HepG2 (cell line): ENCODE measurements around the gene DEPDC1B. TPM values are rescaled to one million over a fixed set of nuclear protein-coding genes. Genes with fewer than 3 reads are reported as not detected.

Experiments used
- DNMT3B ChIP-seq: conservative IDR thresholded peaks from 2 replicates; pipeline ENCODE4 v1.6.1; 2016; ENCODE audit warnings: missing biosample characterization, control low read depth
- PPARG ChIP-seq: conservative IDR thresholded peaks from 2 replicates; pipeline ENCODE4 v1.6.1; 2016; ENCODE audit warnings: missing biosample characterization, missing genetic modification reagents
- RNF2 ChIP-seq: fragments of 450-650 bp; conservative IDR thresholded peaks from 2 replicates; pipeline ENCODE4 v1.6.1; 2016; ENCODE audit warnings: low read depth
- ZNF546 ChIP-seq: sonication (generic); formaldehyde crosslinking; conservative IDR thresholded peaks from 2 replicates; pipeline ENCODE4 v1.8.1; 2023; ENCODE audit warnings: mild to moderate bottlenecking, missing genetic modification reagents
- polyA plus RNA-seq, 8 experiments: library from polyadenylated mRNA; depleted of rRNA in 3 of 8; stranded (reverse) in 7 of 8; unstranded in 1 of 8; fragments of >200 nt; fragmentation: Illumina TruSeq in 4 of 8; extraction: Trizol in 4 of 8; gene quantifications; 2 replicates each; pipeline versions ENCODE4 v1.2.1 to v1.2.3, GENCODE V29; 2011 to 2016; ENCODE audit warnings: low read depth in 4 of 8, missing spikeins in 1 of 8, mixed read lengths in 1 of 8; ENCODE audit not compliant: insufficient read depth in 1 of 8
- total RNA-seq, 5 experiments: library from RNA; depleted of rRNA; stranded (reverse); fragments of >200 nt; fragmentation: Illumina TruSeq; extraction: Trizol; gene quantifications; 2 replicates each; pipeline ENCODE4 v1.2.3, GENCODE V29; 2016; ENCODE audit warnings: low read depth in 1 of 5
- TF ChIP-seq, protein P1 (sequence below): sonication (generic); formaldehyde crosslinking; IDR thresholded peaks from 2 replicates; pipeline ENCODE4 v1.5.1; 2020; ENCODE audit warnings: mild to moderate bottlenecking, missing genetic modification reagents, borderline replicate concordance
- TF ChIP-seq, protein P2 (sequence below): sonication (generic); formaldehyde crosslinking; IDR thresholded peaks from 2 replicates; pipeline ENCODE4 v1.5.0; 2020; ENCODE audit warnings: missing genetic modification reagents
- TF ChIP-seq, protein P3 (sequence below): sonication (generic); formaldehyde crosslinking; conservative IDR thresholded peaks from 2 replicates; pipeline ENCODE4 v1.4.0; 2020; ENCODE audit warnings: mild to moderate bottlenecking, missing genetic modification reagents, moderate library complexity
- TF ChIP-seq, protein P4 (sequence below): sonication (generic); formaldehyde crosslinking; IDR thresholded peaks from 2 replicates; pipeline ENCODE4 v1.4.0; 2020; ENCODE audit warnings: mild to moderate bottlenecking, missing genetic modification reagents, borderline replicate concordance

DEPDC1B gene
- total and polyA plus RNA-seq, 2 of the 13 experiments (the other 11 are each of a cell fraction or from before 2014, with no cell fraction given) = 29.5 to 51.3 TPM

DNA sequence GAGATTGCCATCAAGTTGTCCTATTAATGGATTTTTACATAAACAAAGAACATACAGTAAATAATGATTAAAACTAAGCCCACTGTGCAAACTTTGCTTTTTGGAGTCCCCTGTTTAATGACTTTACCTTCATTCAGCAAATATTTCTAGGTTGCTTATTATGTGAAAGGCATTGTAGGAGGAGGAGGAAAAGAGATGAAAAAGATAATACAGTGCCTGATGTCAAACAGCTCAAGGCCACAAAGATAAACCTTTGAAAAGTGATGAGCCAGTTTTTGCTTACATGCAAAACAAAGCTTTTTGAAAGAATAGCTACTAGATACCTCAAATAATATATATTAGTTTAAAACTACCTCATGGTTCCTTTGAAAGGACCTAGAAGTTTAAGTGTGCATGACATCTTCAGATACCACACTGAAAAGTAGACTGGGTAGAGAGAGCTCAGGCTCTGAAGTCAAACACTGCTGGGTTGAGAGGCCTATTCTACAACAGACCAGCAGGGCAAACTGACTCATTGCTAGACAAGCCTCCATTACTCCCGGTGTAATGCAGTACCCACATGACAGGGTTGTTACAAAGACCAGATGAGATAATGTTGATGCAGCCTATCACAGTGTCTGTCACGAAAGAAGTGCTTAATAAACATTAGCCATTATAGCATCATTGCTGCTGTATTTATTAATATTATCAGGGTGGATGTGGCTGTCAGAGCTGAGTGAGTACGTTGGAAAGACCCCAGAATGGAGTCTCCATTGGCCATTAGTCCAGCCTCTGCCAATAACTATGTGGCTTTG lies 11.8 kb downstream of the DEPDC1B start (continued):
- TF ChIP-seq, protein P1, sequence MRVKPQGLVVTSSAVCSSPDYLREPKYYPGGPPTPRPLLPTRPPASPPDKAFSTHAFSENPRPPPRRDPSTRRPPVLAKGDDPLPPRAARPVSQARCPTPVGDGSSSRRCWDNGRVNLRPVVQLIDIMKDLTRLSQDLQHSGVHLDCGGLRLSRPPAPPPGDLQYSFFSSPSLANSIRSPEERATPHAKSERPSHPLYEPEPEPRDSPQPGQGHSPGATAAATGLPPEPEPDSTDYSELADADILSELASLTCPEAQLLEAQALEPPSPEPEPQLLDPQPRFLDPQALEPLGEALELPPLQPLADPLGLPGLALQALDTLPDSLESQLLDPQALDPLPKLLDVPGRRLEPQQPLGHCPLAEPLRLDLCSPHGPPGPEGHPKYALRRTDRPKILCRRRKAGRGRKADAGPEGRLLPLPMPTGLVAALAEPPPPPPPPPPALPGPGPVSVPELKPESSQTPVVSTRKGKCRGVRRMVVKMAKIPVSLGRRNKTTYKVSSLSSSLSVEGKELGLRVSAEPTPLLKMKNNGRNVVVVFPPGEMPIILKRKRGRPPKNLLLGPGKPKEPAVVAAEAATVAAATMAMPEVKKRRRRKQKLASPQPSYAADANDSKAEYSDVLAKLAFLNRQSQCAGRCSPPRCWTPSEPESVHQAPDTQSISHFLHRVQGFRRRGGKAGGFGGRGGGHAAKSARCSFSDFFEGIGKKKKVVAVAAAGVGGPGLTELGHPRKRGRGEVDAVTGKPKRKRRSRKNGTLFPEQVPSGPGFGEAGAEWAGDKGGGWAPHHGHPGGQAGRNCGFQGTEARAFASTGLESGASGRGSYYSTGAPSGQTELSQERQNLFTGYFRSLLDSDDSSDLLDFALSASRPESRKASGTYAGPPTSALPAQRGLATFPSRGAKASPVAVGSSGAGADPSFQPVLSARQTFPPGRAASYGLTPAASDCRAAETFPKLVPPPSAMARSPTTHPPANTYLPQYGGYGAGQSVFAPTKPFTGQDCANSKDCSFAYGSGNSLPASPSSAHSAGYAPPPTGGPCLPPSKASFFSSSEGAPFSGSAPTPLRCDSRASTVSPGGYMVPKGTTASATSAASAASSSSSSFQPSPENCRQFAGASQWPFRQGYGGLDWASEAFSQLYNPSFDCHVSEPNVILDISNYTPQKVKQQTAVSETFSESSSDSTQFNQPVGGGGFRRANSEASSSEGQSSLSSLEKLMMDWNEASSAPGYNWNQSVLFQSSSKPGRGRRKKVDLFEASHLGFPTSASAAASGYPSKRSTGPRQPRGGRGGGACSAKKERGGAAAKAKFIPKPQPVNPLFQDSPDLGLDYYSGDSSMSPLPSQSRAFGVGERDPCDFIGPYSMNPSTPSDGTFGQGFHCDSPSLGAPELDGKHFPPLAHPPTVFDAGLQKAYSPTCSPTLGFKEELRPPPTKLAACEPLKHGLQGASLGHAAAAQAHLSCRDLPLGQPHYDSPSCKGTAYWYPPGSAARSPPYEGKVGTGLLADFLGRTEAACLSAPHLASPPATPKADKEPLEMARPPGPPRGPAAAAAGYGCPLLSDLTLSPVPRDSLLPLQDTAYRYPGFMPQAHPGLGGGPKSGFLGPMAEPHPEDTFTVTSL = peak; percentile 60; the same call in 1 of the 2 replicates
- TF ChIP-seq, protein P2, sequence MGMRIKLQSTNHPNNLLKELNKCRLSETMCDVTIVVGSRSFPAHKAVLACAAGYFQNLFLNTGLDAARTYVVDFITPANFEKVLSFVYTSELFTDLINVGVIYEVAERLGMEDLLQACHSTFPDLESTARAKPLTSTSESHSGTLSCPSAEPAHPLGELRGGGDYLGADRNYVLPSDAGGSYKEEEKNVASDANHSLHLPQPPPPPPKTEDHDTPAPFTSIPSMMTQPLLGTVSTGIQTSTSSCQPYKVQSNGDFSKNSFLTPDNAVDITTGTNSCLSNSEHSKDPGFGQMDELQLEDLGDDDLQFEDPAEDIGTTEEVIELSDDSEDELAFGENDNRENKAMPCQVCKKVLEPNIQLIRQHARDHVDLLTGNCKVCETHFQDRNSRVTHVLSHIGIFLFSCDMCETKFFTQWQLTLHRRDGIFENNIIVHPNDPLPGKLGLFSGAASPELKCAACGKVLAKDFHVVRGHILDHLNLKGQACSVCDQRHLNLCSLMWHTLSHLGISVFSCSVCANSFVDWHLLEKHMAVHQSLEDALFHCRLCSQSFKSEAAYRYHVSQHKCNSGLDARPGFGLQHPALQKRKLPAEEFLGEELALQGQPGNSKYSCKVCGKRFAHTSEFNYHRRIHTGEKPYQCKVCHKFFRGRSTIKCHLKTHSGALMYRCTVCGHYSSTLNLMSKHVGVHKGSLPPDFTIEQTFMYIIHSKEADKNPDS (CRISPR knock-in tag) = 0 out of 2 replicates have a peak, but pooled peaks have one; percentile 56
- TF ChIP-seq, protein P3, sequence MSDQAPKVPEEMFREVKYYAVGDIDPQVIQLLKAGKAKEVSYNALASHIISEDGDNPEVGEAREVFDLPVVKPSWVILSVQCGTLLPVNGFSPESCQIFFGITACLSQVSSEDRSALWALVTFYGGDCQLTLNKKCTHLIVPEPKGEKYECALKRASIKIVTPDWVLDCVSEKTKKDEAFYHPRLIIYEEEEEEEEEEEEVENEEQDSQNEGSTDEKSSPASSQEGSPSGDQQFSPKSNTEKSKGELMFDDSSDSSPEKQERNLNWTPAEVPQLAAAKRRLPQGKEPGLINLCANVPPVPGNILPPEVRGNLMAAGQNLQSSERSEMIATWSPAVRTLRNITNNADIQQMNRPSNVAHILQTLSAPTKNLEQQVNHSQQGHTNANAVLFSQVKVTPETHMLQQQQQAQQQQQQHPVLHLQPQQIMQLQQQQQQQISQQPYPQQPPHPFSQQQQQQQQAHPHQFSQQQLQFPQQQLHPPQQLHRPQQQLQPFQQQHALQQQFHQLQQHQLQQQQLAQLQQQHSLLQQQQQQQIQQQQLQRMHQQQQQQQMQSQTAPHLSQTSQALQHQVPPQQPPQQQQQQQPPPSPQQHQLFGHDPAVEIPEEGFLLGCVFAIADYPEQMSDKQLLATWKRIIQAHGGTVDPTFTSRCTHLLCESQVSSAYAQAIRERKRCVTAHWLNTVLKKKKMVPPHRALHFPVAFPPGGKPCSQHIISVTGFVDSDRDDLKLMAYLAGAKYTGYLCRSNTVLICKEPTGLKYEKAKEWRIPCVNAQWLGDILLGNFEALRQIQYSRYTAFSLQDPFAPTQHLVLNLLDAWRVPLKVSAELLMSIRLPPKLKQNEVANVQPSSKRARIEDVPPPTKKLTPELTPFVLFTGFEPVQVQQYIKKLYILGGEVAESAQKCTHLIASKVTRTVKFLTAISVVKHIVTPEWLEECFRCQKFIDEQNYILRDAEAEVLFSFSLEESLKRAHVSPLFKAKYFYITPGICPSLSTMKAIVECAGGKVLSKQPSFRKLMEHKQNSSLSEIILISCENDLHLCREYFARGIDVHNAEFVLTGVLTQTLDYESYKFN (CRISPR knock-in tag) = peak; percentile 63
- TF ChIP-seq ZNF546 (CRISPR knock-in tag) (no peak), DNMT3B (CRISPR knock-in tag) (peak; percentile 65; the same call in 1 of the 2 replicates), PPARG (CRISPR knock-in tag) (peak; percentile 37; the same call in 1 of the 2 replicates), RNF2 (no peak)
- TF ChIP-seq, protein P4, sequence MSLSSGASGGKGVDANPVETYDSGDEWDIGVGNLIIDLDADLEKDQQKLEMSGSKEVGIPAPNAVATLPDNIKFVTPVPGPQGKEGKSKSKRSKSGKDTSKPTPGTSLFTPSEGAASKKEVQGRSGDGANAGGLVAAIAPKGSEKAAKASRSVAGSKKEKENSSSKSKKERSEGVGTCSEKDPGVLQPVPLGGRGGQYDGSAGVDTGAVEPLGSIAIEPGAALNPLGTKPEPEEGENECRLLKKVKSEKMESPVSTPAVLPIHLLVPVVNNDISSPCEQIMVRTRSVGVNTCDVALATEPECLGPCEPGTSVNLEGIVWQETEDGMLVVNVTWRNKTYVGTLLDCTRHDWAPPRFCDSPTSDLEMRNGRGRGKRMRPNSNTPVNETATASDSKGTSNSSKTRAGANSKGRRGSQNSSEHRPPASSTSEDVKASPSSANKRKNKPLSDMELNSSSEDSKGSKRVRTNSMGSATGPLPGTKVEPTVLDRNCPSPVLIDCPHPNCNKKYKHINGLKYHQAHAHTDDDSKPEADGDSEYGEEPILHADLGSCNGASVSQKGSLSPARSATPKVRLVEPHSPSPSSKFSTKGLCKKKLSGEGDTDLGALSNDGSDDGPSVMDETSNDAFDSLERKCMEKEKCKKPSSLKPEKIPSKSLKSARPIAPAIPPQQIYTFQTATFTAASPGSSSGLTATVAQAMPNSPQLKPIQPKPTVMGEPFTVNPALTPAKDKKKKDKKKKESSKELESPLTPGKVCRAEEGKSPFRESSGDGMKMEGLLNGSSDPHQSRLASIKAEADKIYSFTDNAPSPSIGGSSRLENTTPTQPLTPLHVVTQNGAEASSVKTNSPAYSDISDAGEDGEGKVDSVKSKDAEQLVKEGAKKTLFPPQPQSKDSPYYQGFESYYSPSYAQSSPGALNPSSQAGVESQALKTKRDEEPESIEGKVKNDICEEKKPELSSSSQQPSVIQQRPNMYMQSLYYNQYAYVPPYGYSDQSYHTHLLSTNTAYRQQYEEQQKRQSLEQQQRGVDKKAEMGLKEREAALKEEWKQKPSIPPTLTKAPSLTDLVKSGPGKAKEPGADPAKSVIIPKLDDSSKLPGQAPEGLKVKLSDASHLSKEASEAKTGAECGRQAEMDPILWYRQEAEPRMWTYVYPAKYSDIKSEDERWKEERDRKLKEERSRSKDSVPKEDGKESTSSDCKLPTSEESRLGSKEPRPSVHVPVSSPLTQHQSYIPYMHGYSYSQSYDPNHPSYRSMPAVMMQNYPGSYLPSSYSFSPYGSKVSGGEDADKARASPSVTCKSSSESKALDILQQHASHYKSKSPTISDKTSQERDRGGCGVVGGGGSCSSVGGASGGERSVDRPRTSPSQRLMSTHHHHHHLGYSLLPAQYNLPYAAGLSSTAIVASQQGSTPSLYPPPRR (CRISPR knock-in tag) = peak; percentile 55; the same call in 1 of the 2 replicates
